ENCODE measurements around the gene MIA. TPM values are rescaled to one million over a fixed set of nuclear protein-coding genes. Genes with fewer than 3 reads are reported as not detected.

MIA gene
- total RNA-seq, 2 donors from 2014 or later = 3.5 TPM; not detected in 1

DNA sequence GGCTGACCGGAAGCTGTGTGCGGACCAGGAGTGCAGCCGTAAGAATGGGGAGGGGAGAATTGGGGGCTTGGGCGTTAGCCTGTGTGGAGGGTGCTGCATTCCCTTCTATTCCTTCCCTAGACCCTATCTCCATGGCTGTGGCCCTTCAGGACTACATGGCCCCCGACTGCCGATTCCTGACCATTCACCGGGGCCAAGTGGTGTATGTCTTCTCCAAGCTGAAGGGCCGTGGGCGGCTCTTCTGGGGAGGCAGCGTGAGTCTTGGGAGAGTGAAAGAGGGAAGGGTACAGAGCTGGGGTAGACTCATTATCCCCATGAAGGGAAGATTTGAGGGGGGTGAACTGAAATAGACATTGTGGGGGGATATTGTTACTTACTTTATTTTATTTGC lies 306 bp downstream of the MIA start:
- peaks cover 0 to 15% of the 10 kb centered on the region in 2 donors for H3K4me1 ChIP-seq
- H3K27me3 ChIP-seq = no peaks in the 10 kb centered on the region
- no peak overlapping the region for H3K4me3 ChIP-seq
- TF ChIP-seq CTCF (IDR thresholded peaks at IDR 0.05) = no peak
- H3K36me3 ChIP-seq = no peaks in the 10 kb centered on the region
- H3K9me3 ChIP-seq = no peaks in the 10 kb centered on the region
- DNase-seq (ENCODE audit: low spot score) = no peak
- no peak overlapping the region for H3K27ac ChIP-seq

DNA sequence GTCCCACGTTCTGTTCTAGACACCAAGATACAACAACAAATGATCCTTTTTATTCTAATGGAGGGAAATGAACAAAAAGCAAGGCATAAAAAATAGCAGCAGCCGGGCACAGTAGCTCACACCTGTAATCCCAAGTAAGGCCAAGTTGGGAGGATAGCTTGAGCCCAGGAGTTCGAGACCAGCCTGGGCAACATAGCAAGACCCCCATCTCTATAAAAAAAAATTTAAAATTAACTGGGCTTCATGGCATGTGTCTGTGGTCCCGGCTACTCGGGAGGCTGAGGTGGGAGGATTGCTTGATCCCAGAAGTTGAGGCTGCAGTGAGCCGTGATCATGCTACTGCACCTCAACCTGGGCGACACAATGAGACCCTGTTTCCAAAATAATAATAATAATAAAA lies 1.0 kb downstream of the MIA start:
- Histone ChIP-seq H3K4me3 (no peak overlapping the region), H3K36me3 (no peaks in the 10 kb centered on the region), H3K27me3 (no peaks in the 10 kb centered on the region), H3K4me1 (peaks cover 0 to 15% of the 10 kb centered on the region in 2 donors), H3K27ac (no peak overlapping the region), H3K9me3 (no peaks in the 10 kb centered on the region)
- TF ChIP-seq CTCF (IDR thresholded peaks at IDR 0.05) = no peak
- no peak for DNase-seq (ENCODE audit: low spot score)

DNA sequence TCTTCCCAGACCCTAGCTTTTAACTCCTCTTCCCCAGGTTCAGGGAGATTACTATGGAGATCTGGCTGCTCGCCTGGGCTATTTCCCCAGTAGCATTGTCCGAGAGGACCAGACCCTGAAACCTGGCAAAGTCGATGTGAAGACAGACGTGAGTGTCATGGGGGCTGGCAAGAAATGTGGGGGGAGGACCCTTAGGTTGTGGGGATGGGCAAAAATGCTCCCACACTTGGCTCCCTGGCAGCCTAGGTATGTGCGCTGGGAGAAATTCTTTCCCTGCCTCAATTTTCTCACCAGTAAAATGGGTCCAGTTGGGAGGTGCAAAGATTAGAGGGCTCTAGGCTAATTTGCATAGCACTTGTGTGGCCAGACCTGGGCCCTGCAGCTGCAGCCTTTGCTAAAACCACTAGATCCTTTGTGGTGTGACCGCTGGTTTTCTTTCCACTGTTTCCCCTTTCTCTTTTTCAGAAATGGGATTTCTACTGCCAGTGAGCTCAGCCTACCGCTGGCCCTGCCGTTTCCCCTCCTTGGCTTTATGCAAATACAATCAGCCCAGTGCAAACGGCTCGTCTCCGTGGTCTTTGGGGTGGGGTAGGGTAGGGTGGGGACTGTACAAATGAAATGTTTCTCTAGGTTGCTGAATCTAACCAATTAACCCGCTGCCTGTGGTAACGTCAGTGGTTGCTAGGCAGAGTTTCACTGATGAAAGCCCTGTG lies 1.8 kb downstream of the MIA start:
- H3K4me3 ChIP-seq = peak overlapping the region; percentile 50 to 81
- TF ChIP-seq CTCF (IDR thresholded peaks at IDR 0.05) = no peak
- H3K36me3 ChIP-seq = no peaks in the 10 kb centered on the region
- no peaks in the 10 kb centered on the region for H3K27me3 ChIP-seq
- DNase-seq (ENCODE audit: low spot score) = peak; percentile 96
- peak overlapping the region; percentile 94 to 95 for H3K27ac ChIP-seq
- H3K9me3 ChIP-seq = no peaks in the 10 kb centered on the region
- peaks cover 0 to 15% of the 10 kb centered on the region in 2 donors for H3K4me1 ChIP-seq

DNA sequence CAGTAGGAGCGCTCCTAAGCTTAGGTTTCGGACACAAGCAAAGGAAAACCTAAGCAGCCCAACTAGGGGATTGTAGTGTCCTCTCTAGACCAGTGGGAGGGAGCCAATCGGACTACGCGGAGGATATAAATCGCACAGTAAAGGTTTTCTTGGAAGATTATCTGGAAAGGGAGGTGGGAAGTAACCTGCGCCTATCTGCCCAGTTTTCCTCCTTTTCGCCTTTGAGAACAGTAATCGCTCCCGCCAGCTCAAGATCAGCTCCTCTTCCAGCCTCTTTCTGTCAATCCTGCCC lies 2.3 kb downstream of the MIA start:
- H3K9me3 ChIP-seq = no peaks in the 10 kb centered on the region
- peaks cover 0 to 15% of the 10 kb centered on the region in 2 donors for H3K4me1 ChIP-seq
- DNase-seq (ENCODE audit: low spot score) = no peak
- H3K27ac ChIP-seq = peak overlapping the region; percentile 94 to 95
- TF ChIP-seq CTCF (IDR thresholded peaks at IDR 0.05) = no peak
- H3K36me3 ChIP-seq = no peaks in the 10 kb centered on the region
- no peaks in the 10 kb centered on the region for H3K27me3 ChIP-seq
- peak overlapping the region; percentile 50 to 81 for H3K4me3 ChIP-seq

DNA sequence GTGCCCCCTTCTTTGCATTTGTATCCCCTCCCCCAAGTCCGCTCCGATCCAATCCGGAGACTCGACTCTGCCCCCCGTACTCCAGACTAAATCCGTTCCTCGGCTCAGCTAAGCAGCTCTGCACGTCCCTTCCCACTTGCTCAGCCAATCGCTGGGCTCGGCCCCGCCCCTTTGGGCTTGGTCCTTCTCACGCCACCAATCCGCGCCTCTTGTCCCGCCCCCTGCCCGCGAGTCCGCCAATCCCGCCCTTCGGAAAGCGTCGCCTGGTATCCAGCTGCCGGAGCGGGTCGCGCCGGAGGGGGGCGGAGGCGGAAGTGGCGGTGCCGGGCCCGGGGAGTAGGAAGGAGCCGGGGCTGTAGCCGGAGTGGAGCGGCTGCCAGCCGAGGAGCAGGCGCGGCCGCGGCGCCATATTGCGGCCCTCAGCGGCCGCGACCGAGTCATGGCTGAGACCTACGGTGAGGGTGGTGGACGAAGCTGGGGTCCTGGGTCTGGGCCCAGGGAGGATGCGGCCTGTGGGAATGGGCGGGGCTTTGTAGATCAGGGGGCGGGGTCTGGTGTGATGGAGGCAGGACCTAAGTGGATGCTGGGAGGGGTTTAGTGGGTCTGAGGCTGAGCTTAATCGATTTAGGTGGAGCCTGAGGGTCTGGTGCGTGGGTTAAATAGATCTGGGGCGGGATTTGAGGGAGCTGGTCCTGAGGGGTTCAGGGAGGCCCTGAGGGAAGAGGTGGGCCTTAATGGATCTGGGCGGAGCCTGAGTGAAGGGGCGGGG lies 2.8 kb downstream of the MIA start, which contains the start of gene RAB4B:
RAB4B (plus strand) TSS at position 311 of the 769 bp plus-strand sequence; CDS start at position 440, 129 bp downstream.
- Histone ChIP-seq H3K9me3 (no peaks in the 10 kb centered on the region), H3K4me3 (peak within 1 kb of the TSS; percentile 74 to 81), H3K4me1 (peaks cover 0 to 15% of the 10 kb centered on the region in 2 donors), H3K27me3 (no peaks in the 10 kb centered on the region), H3K36me3 (no peaks in the 10 kb centered on the region), H3K27ac (peak within 1 kb of the TSS; percentile 94 to 95)
- no peak for TF ChIP-seq CTCF (IDR thresholded peaks at IDR 0.05)
- DNase-seq (ENCODE audit: low spot score) = peak; percentile 100
